Endothelial cell of umbilical vein (primary cell): ENCODE results near the gene COL15A1. TPM values are rescaled to one million over a fixed set of nuclear protein-coding genes. Genes with fewer than 3 reads are reported as not detected.

Experiments
- BruUV-seq: library from RNA; stranded (reverse); fragments of 400-500 nt; replicated peaks from 2 replicates; lab custom pipeline; 2021; lab: Mats Ljungman, UMichigan
- CTCF ChIA-PET: fragments of 300-600, 350-600 bp; sonication (Branson Sonifier 250); formaldehyde crosslinking; loops from one replicate; lab custom pipeline; 2021; ENCODE audit warnings: antibody characterized with exemption, inconsistent platforms; lab: Charles Lee
- POLR2A ChIA-PET: fragments of 300-600, 350-600 bp; sonication (Branson Sonifier 250); formaldehyde crosslinking; loops from one replicate; lab custom pipeline; 2021; ENCODE audit warnings: antibody characterized with exemption, inconsistent platforms; lab: Charles Lee
- DNase-seq: peaks from one replicate; pipeline ENCODE4 v3.0.0-alpha.2; 2011; ENCODE audit warnings: low read depth, low spot score
- FAIRE-seq: peaks from 2 replicates; lab custom pipeline; 2011; peaks lifted over from hg19 to GRCh38; lab: Jason Lieb, UNC
- H2AFZ ChIP-seq: 2 replicates; pipeline ENCODE4 v1.6.0; 2012; ENCODE audit warnings: low read depth, low read length, control low read depth, inconsistent platforms
- H3K27ac ChIP-seq: 2 replicates; pipeline ENCODE4 v1.5.1; 2011; ENCODE audit warnings: low read depth, mild to moderate bottlenecking, control low read depth, low read length, moderate library complexity; ENCODE audit not compliant: insufficient read depth
- H3K27me3 ChIP-seq, 2 experiments: 2 replicates each; pipeline versions ENCODE4 v1.6.0 to v1.6.1; 2011; ENCODE audit warnings: low read length in 2 of 2, mixed read lengths in 1 of 2; ENCODE audit not compliant: control insufficient read depth in 2 of 2, insufficient read depth in 2 of 2
- H3K36me3 ChIP-seq, 2 experiments: 2 replicates in 1 of 2; 3 replicates in 1 of 2; pipeline ENCODE4 v1.5.1; 2011; ENCODE audit warnings: low read length in 2 of 2, mild to moderate bottlenecking in 1 of 2, moderate library complexity in 1 of 2; ENCODE audit not compliant: control insufficient read depth in 2 of 2, insufficient read depth in 2 of 2; ENCODE audit errors: extremely low read depth in 1 of 2
- H3K4me1 ChIP-seq: 3 replicates; pipeline ENCODE4 v1.5.1; 2011; ENCODE audit warnings: mild to moderate bottlenecking, low read length; ENCODE audit not compliant: control insufficient read depth, insufficient read depth; ENCODE audit errors: extremely low read depth
- H3K4me2 ChIP-seq: 2 replicates; pipeline ENCODE4 v1.6.1; 2011; ENCODE audit warnings: low read length, control low read depth, mixed read lengths; ENCODE audit not compliant: insufficient read depth
- H3K4me3 ChIP-seq, 3 experiments: fragments of 200-600 bp in 1 of 3; sonication (generic), shearing (Covaris generic) in 1 of 3; replicated peaks in 1 of 3; 2 replicates each; pipeline ENCODE4 v1.5.1; 2011 to 2016; ENCODE audit warnings: control low read depth in 3 of 3, low read length in 3 of 3, mild to moderate bottlenecking in 2 of 3, inconsistent platforms in 1 of 3, low read depth in 1 of 3, moderate library complexity in 1 of 3; ENCODE audit not compliant: insufficient read depth in 1 of 3
- H3K79me2 ChIP-seq: 2 replicates; pipeline ENCODE4 v1.6.0; 2012; ENCODE audit warnings: low read length, inconsistent platforms; ENCODE audit not compliant: control insufficient read depth, insufficient read depth
- H3K9ac ChIP-seq: replicated peaks from 2 replicates; pipeline ENCODE3; 2011; ENCODE audit warnings: low read length, control low read depth; ENCODE audit not compliant: insufficient read depth; ENCODE audit errors: extremely low read depth
- H3K9me1 ChIP-seq: replicated peaks from 3 replicates; pipeline ENCODE4 v1.6.0; 2011; ENCODE audit warnings: mild to moderate bottlenecking, low read length; ENCODE audit not compliant: control insufficient read depth, insufficient read depth; ENCODE audit errors: extremely low read depth
- H3K9me3 ChIP-seq: replicated peaks from 2 replicates; pipeline ENCODE4 v1.5.1; 2012; ENCODE audit warnings: low read length, inconsistent platforms; ENCODE audit not compliant: control insufficient read depth, insufficient read depth
- H4K20me1 ChIP-seq: replicated peaks from 2 replicates; pipeline ENCODE3; 2011; ENCODE audit warnings: mild to moderate bottlenecking, low read length; ENCODE audit not compliant: control insufficient read depth, insufficient read depth; ENCODE audit errors: extremely low read depth
- EZH2 ChIP-seq: IDR thresholded peaks from 2 replicates; pipeline ENCODE4 v1.6.1; 2012; ENCODE audit warnings: borderline replicate concordance, low read depth, mild to moderate bottlenecking, moderate library complexity, low read length, inconsistent platforms; ENCODE audit not compliant: severe bottlenecking
- FOS ChIP-seq: IDR thresholded peaks from 2 replicates; pipeline ENCODE4 v1.6.1; 2011; ENCODE audit warnings: mild to moderate bottlenecking, low read length, moderate library complexity, borderline replicate concordance; ENCODE audit not compliant: insufficient read depth
- GATA2 ChIP-seq: IDR thresholded peaks from 2 replicates; pipeline ENCODE4 v1.7.0; 2011; ENCODE audit warnings: low read depth, mild to moderate bottlenecking, moderate library complexity, mixed read lengths, low read length; ENCODE audit not compliant: insufficient read length, insufficient read depth
- JUN ChIP-seq: IDR thresholded peaks from 2 replicates; pipeline ENCODE4 v1.6.1; 2011; ENCODE audit warnings: borderline replicate concordance, low read depth; ENCODE audit not compliant: insufficient read length, insufficient read depth
- MYC ChIP-seq: IDR thresholded peaks from one replicate; pipeline ENCODE4 v1.6.1; 2011; ENCODE audit warnings: mild to moderate bottlenecking, low read depth, low read length
- POLR2A ChIP-seq: IDR thresholded peaks from 2 replicates; pipeline ENCODE4 v1.6.1; 2012; ENCODE audit warnings: low read depth, mild to moderate bottlenecking, control low read depth, low read length
- POLR2AphosphoS5 ChIP-seq: IDR thresholded peaks from 2 replicates; pipeline ENCODE4 v1.6.1; 2012; ENCODE audit warnings: low read depth, mild to moderate bottlenecking, control low read depth, low read length, moderate library complexity; ENCODE audit not compliant: insufficient read depth
- dilution Hi-C: fragments of 300-500 bp; cut with MboI; formaldehyde crosslinking; loops from one replicate; pipeline ENCODE4 v1.15.0; 2019; ENCODE audit warnings: low sequenced_read_pairs; ENCODE audit not compliant: extremely low pct_ligation_motif_present
- intact Hi-C: fragments of 100-400 bp; cut with micrococcal nuclease; formaldehyde crosslinking; loops from one replicate; pipeline ENCODE4 v1.10.0; 2022
- polyA plus RNA-seq, 4 experiments: library from polyadenylated mRNA; depleted of rRNA in 3 of 4; stranded (reverse) in 3 of 4; unstranded in 1 of 4; fragments of >200 nt; gene quantifications; 2 replicates each; pipeline versions ENCODE4 v1.2.1 to v1.2.3, GENCODE V29; 2011 to 2012; ENCODE audit warnings: missing spikeins in 1 of 4
- total RNA-seq: library from RNA; stranded (reverse); gene quantifications from 2 replicates; pipeline ENCODE4 v1.2.3, GENCODE V29; 2021
- TF ChIP-seq, protein P1 (sequence below), 2 donors: IDR thresholded peaks; 1 replicate in 1 of 2; 2 replicates in 1 of 2; pipeline ENCODE4 v1.5.1; 2011; ENCODE audit warnings: low read length in 2 of 2, mild to moderate bottlenecking in 2 of 2, moderate library complexity in 2 of 2, control low read depth in 1 of 2, inconsistent platforms in 1 of 2, low read depth in 1 of 2; ENCODE audit not compliant: insufficient read depth in 1 of 2; ENCODE audit errors: extremely low read depth in 1 of 2

Gene COL15A1
- total and polyA plus RNA-seq, 2 donors (not counting 3 experiments of a cell fraction or from before 2014, with no cell fraction given) = not detected

DNA sequence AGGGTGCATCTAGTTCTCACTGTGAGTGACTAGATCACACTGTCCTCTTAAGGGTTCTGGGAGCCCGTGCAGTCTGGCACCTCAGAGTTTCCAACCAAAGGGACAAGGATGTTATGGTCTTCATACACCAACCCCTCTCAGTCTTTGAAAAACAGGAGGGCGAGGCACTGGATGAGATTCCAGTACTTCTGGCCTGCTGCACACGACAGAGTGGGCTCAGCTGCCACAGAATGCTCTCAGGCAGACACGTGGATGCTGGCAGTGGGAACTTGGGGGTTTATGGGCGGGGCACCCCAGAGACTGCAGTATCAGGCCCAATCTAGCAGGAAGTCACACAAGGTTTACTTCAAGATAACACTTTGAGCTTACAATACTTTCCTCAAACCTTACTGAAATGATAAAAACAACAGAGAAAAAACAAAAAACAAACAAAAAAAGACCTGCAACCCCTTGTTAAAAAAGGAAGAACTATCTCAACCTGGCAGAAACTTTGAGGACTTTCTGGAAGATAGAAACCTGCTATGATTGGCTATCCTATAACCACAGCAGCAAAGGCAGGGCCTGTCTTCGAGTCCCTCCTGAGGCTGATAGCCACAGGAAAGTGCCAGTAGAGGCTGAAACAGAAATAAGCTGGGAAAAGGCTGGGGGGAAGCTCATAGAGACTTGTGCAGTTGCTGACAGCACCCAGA lies 132.9 kb downstream of the COL15A1 start:
- no peak overlapping the region for H2AFZ ChIP-seq
- dilution Hi-C loops = no loop called here
- H3K27me3 ChIP-seq = no peaks in the 10 kb centered on the region
- no peak overlapping the region for H3K27ac ChIP-seq
- BruUV-seq = no TSS peak
- H3K4me1 ChIP-seq = no peaks in the 10 kb centered on the region
- no peak overlapping the region for H3K9ac ChIP-seq
- FAIRE-seq (no peak), DNase-seq (no peak)
- no peaks in the 10 kb centered on the region for H3K36me3 ChIP-seq
- TF ChIP-seq FOS (no peak), POLR2AphosphoS5 (no peak), GATA2 (no peak), POLR2A (no peak), MYC (no peak)
- H3K79me2 ChIP-seq = no peaks in the 10 kb centered on the region
- H3K4me3 ChIP-seq = no peak overlapping the region
- POLR2A ChIA-PET = no interaction called here
- H4K20me1 ChIP-seq = no peaks in the 10 kb centered on the region
- intact Hi-C loops = no loop called here
- CTCF ChIA-PET = no interaction called here
- H3K9me1 ChIP-seq = no peaks in the 10 kb centered on the region
- H3K4me2 ChIP-seq = no peak overlapping the region
- no peaks in the 10 kb centered on the region for H3K9me3 ChIP-seq

DNA sequence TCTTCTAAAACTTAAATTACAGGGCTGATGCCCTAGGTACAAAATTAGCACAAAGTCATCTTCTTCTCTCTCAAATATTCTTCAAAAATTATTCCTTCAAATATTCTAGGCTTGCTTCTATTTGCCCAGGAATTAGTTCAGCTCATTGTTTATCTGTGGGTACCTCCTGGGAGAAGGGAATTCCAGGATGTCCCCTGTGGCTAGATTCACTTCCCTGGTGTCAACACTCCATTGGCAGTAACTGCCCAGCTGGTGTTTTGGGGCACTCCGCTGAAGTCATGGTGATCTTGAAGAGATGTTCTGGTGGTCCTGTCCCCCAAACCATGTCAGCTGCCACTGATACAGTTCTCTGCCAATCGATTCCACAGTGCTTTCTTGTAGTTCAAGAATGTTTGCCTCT lies 135.0 kb downstream of the COL15A1 start:
- Histone ChIP-seq H3K9ac (no peak overlapping the region), H3K9me3 (no peaks in the 10 kb centered on the region), H3K4me3 (no peak overlapping the region), H3K4me1 (no peaks in the 10 kb centered on the region), H3K4me2 (no peak overlapping the region), H3K79me2 (no peaks in the 10 kb centered on the region), H3K27me3 (peaks cover 0 to 2% of the 10 kb centered on the region in 2 experiments), H3K27ac (no peak overlapping the region), H3K36me3 (no peaks in the 10 kb centered on the region), H3K9me1 (no peaks in the 10 kb centered on the region), H4K20me1 (no peaks in the 10 kb centered on the region), H2AFZ (no peak overlapping the region)
- CTCF ChIA-PET = no interaction called here
- BruUV-seq = no TSS peak
- POLR2A ChIA-PET = no interaction called here
- FAIRE-seq = no peak
- TF ChIP-seq POLR2AphosphoS5 (no peak), EZH2 (no peak), JUN (no peak), POLR2A (no peak), MYC (no peak), GATA2 (no peak)
- TF ChIP-seq, protein P1, sequence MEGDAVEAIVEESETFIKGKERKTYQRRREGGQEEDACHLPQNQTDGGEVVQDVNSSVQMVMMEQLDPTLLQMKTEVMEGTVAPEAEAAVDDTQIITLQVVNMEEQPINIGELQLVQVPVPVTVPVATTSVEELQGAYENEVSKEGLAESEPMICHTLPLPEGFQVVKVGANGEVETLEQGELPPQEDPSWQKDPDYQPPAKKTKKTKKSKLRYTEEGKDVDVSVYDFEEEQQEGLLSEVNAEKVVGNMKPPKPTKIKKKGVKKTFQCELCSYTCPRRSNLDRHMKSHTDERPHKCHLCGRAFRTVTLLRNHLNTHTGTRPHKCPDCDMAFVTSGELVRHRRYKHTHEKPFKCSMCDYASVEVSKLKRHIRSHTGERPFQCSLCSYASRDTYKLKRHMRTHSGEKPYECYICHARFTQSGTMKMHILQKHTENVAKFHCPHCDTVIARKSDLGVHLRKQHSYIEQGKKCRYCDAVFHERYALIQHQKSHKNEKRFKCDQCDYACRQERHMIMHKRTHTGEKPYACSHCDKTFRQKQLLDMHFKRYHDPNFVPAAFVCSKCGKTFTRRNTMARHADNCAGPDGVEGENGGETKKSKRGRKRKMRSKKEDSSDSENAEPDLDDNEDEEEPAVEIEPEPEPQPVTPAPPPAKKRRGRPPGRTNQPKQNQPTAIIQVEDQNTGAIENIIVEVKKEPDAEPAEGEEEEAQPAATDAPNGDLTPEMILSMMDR (IDR thresholded peaks at IDR 0.05; ENCODE audit: extremely low read depth in 1 of 2, insufficient read depth in 1 of 2, low read depth in 1 of 2, low read length in 2 of 2) = no peak
- dilution Hi-C loops (no loop called here), intact Hi-C loops (no loop called here)
- no peak for DNase-seq
